B cell (primary cell): Measurements from ENCODE around the gene ARHGEF10L.

Source experiments
- CTCF ChIP-seq: fragments of 200-600 bp; IDR thresholded peaks from one replicate; pipeline ENCODE4 v1.8.0; 2022; ENCODE audit warnings: antibody characterized with exemption, mild to moderate bottlenecking
- EZH2 ChIP-seq: IDR thresholded peaks from 2 replicates; pipeline ENCODE4 v1.6.1; 2012; ENCODE audit warnings: borderline replicate concordance, low read depth, mild to moderate bottlenecking, moderate library complexity, low read length; ENCODE audit not compliant: insufficient read depth, poor library complexity, severe bottlenecking

DNA sequence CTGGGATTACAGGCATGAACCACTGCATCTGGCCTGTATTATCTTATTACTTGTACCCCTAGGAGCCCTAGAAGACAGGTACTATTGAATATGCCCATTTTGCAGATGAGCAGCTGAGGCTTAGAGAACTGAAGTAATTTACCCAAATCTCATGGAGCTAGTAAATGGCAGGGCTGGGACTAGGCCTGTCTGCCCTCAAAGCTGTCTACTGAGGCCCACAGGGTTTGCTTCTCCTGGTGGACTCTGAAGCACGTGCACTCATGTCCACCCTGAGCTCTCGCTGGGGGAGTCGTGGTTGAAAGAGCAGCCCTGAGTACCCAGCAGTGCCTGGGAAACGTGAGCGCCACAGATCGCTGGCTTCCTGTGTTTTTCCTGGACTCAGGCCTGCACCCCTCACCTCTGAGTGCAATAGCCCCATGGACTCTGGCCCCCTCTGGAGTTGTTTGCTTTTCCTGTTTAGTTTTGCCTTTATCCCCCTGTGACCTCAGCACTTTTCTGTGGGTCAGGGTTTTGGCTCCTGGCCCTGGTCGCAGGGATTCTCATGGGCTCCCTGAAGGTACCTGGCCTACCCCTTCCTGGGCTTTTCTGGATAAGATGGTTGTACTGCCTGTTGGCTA, 52.4 kb downstream of the ARHGEF10L start:
- TF ChIP-seq CTCF = no peak
- no peak for TF ChIP-seq EZH2
